Measurements from ENCODE around the gene ANKRD34A.

- TF ChIP-seq CTCF (conservative IDR thresholded peaks at IDR 0.05; ENCODE audit: low read depth, low read length) (no peak), MXI1 (IDR thresholded peaks at IDR 0.05; ENCODE audit: borderline replicate concordance, low read depth, low read length) (no peak), CHD1 (IDR thresholded peaks at IDR 0.05; ENCODE audit: low read depth, low read length) (no peak), POLR2A (IDR thresholded peaks at IDR 0.05; ENCODE audit: low read depth, low read length) (no peak), FOS (IDR thresholded peaks at IDR 0.05; ENCODE audit: low read depth, low read length) (no peak), RCOR1 (IDR thresholded peaks at IDR 0.05; ENCODE audit: insufficient replicate concordance, low read length) (no peak), SMC3 (IDR thresholded peaks at IDR 0.05; ENCODE audit: low read depth, low read length) (no peak), CEBPB (IDR thresholded peaks at IDR 0.05; ENCODE audit: low read depth, low read length) (no peak), BHLHE40 (IDR thresholded peaks at IDR 0.05; ENCODE audit: low read depth, low read length) (no peak), RAD21 (IDR thresholded peaks at IDR 0.05; ENCODE audit: low read length) (no peak), USF2 (IDR thresholded peaks at IDR 0.05; ENCODE audit: low read depth, low read length) (no peak), RFX5 (IDR thresholded peaks at IDR 0.05; ENCODE audit: low read depth, low read length) (no peak)
Measured at GRCh38 chr1:145955436-145955835, 8.9 kb downstream of the ANKRD34A start.

All from IMR-90 (cell line).